HG03280 (cell line): Measurements from ENCODE around the gene KIF2A.

Experiments
- ATAC-seq: cut with Tn5 transposase; IDR thresholded peaks from one replicate; pipeline ENCODE4 v1.9.1; 2021; ENCODE audit warnings: mild to moderate bottlenecking, moderate library complexity; ENCODE audit not compliant: unreplicated experiment

The KIF2A gene

GRCh38 chr5:62327138-62328053 lies 21.4 kb downstream of the KIF2A start:
- ATAC-seq = no peak

- no peak for ATAC-seq
Observed at GRCh38 chr5:62328772-62329491, 22.9 kb downstream of the KIF2A start.

- no peak for ATAC-seq
Observed at GRCh38 chr5:62330302-62330701, 24.3 kb downstream of the KIF2A start.

- ATAC-seq = no peak
Observed at GRCh38 chr5:62331921-62332320, 25.9 kb downstream of the KIF2A start.

GRCh38 chr5:62333250-62333794 lies 27.3 kb downstream of the KIF2A start:
- ATAC-seq = no peak

GRCh38 chr5:62334082-62334481 lies 28.1 kb downstream of the KIF2A start:
- no peak for ATAC-seq

- no peak for ATAC-seq
Observed at GRCh38 chr5:62340392-62340791, 34.4 kb downstream of the KIF2A start.

- ATAC-seq = no peak
Observed at GRCh38 chr5:62340979-62341378, 35.0 kb downstream of the KIF2A start.

GRCh38 chr5:62341783-62342475 lies 35.9 kb downstream of the KIF2A start:
- ATAC-seq = peak; percentile 60

GRCh38 chr5:62342476-62342837 lies 36.5 kb downstream of the KIF2A start:
- ATAC-seq = peak; percentile 42

- no peak for ATAC-seq
Observed at GRCh38 chr5:62343428-62343827, 37.4 kb downstream of the KIF2A start.

GRCh38 chr5:62346748-62347147 lies 40.7 kb downstream of the KIF2A start:
- no peak for ATAC-seq

GRCh38 chr5:62347928-62348327 lies 41.9 kb downstream of the KIF2A start:
- no peak for ATAC-seq

- no peak for ATAC-seq
Observed at GRCh38 chr5:62348723-62349481, 42.9 kb downstream of the KIF2A start.

GRCh38 chr5:62354028-62354874 lies 48.2 kb downstream of the KIF2A start:
- ATAC-seq = peak; percentile 92

GRCh38 chr5:62362701-62363100 lies 56.7 kb downstream of the KIF2A start:
- ATAC-seq = no peak

GRCh38 chr5:62369039-62369438 lies 63.0 kb downstream of the KIF2A start:
- ATAC-seq = no peak

GRCh38 chr5:62371409-62371808 lies 65.4 kb downstream of the KIF2A start:
- ATAC-seq = no peak

- ATAC-seq = no peak
Observed at GRCh38 chr5:62372600-62372999, 66.6 kb downstream of the KIF2A start.

GRCh38 chr5:62373382-62373781 lies 67.4 kb downstream of the KIF2A start:
- no peak for ATAC-seq
